ENCODE measurements around the gene C19orf85.

Gene C19orf85

GRCh38 chr19:55474269-55475265 lies 10.0 kb upstream of the C19orf85 start:
- DNase-seq: no peak

- no peak for DNase-seq
These were observed 8.9 kb upstream of the C19orf85 start for GRCh38 chr19:55473225-55474012.

- DNase-seq: no peak
These were observed 7.9 kb upstream of the C19orf85 start for GRCh38 chr19:55472463-55472862.

GRCh38 chr19:55471266-55471665 lies 6.7 kb upstream of the C19orf85 start:
- no peak for DNase-seq

GRCh38 chr19:55468054-55468393 lies 3.5 kb upstream of the C19orf85 start:
- no peak for DNase-seq

GRCh38 chr19:55467236-55468053 lies 2.9 kb upstream of the C19orf85 start:
- DNase-seq: peak; percentile 73

- DNase-seq: no peak
These were observed 1.7 kb upstream of the C19orf85 start for GRCh38 chr19:55466241-55466614.

GRCh38 chr19:55465460-55466240 lies 1.1 kb upstream of the C19orf85 start:
- DNase-seq: no peak

- no peak for DNase-seq
These were observed 401 bp downstream of the C19orf85 start for GRCh38 chr19:55464039-55464661.

GRCh38 chr19:55463583-55464031 lies 944 bp downstream of the C19orf85 start:
- no peak for DNase-seq

GRCh38 chr19:55462722-55463121 lies 1.8 kb downstream of the C19orf85 start:
- no peak for DNase-seq

GRCh38 chr19:55461974-55462626 lies 2.5 kb downstream of the C19orf85 start:
- DNase-seq: no peak

- DNase-seq: peak; percentile 100
These were observed 3.1 kb downstream of the C19orf85 start, which contains the start of gene ISOC2 for GRCh38 chr19:55461259-55461973. Gene ISOC2, minus strand, starts transcription at chr19:55461642. Its CDS starts 5,156 bp downstream, at chr19:55456486.

GRCh38 chr19:55460670-55461258 lies 3.8 kb downstream of the C19orf85 start:
- peak; percentile 44 for DNase-seq

- DNase-seq: no peak
These were observed 4.4 kb downstream of the C19orf85 start for GRCh38 chr19:55459950-55460657.

GRCh38 chr19:55459551-55459949 lies 5.0 kb downstream of the C19orf85 start:
- no peak for DNase-seq

GRCh38 chr19:55457683-55458457 lies 6.7 kb downstream of the C19orf85 start:
- no peak for DNase-seq

GRCh38 chr19:55456347-55456746 lies 8.2 kb downstream of the C19orf85 start:
- DNase-seq: no peak

Measured in activated naive CD4-positive, alpha-beta T cell treated with Interleukin-2 at 50 U/mL for 16 hours (primary cell).